Jurkat, Clone E6-1 (cell line): ENCODE data around the gene GZF1.

Experiments used
- DNase-seq: peaks from one replicate; pipeline ENCODE4 v3.0.0-alpha.2; 2011; ENCODE audit warnings: low read depth, low spot score
- H3K4me3 ChIP-seq: 2 replicates; pipeline ENCODE4 v1.5.1; 2011; ENCODE audit warnings: mild to moderate bottlenecking, low read length, control low read depth, moderate library complexity

The GZF1 gene

DNA sequence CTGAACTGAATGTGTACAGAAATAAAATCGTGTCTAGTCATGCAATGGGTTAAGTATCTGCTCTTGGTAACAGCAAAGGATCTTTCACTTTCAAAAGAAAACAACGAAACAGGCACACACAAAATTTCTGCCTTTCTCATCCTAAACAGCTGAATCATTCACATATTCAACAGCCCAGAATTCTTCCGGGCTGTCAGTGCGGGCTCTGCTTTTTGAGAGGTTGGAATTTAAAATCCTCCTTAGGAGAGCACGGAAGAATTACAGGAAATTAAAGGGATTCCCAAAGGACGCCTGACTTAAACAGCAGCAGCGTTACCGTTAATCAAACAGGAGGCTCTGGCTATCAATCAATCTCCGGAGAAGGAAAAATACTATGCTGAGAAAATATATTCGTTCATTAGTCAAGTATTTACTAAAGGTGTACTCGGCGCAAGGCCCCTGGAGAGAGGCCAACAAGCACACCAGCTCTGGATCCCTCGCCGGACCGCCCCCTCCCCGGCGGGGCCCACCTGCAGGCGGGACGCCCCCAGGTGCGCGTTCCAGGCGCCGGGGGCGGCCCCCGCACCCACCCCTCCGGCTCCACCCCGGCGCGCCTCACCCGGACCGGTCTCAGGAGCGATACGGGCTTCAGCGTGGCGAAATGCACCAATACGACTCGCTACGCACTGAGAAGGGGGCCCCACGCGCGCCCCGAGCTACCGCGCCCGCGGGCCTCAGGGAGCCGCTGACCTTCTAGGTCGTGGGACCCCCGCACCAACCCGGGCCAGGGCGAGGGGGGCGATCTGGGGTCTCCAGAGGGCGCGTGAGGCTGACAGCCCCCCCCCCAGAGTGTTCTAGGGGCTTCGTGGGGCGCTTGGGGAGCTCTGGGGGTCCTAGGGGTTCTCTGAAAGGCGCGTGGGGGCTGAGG, 58.3 kb downstream of the GZF1 start:
- peak overlapping the region; percentile 83 for H3K4me3 ChIP-seq
- DNase-seq, result no peak

DNA sequence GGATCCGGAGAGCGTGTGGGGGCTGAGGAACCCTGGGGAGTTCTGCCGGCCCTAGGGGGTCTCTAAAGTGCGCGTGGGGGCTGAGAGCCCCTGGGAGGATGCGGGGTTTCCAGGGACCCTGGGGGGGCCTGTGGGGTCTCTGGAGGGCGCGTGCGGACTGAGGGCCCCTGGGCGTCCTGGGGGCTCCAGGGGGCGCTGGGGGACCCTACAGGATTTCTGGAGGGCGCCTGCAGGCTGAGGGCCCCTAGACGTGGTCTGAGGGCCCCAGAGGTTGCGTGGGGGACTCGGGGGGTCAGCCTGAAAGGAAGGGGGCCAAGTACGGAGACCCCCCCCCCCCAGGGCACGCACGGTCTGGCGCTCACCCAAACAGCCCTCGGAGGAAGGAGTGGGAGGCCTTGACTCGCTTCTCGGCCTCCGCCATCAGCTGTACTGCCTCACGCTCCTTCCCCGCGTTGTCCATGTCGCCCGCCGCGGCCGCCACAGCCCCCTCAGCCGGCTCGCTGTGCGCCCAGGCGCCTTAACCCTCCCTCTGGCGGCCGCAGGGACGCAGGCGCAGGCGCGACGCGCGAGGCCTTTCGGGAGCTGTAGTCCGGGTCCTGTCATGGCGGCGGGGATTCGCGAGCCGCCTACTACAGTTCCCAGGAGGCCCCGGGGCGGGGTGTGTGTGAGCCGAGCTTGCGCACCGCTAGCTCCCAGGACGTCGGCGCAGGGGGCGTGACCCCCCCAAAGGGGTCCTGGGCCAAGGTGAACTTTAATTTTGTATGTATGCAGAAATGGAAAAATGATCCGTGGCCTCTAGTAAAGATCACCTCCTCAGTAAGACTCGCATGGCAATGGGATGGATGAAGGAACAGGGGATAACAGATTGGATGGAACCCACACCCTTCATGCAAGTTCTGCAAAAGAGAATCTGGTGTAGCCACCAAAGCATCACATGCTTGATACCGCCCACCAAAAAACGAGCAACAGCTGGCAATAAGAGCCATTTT, 59.3 kb downstream of the GZF1 start, which contains the start of gene NAPB:
Gene NAPB (minus strand): TSS at position 546 of the 989 bp plus-strand sequence. CDS start 86 bp downstream, at position 460.
- peak within 1 kb of the TSS; percentile 83 for H3K4me3 ChIP-seq

More for the DNA sequence above, 59.3 kb downstream of the GZF1 start, which contains the start of gene NAPB:
- DNase-seq, result peak; percentile 92
